ENCODE results near the gene SERPINA5. TPM values are rescaled to one million over a fixed set of nuclear protein-coding genes. Genes with fewer than 3 reads are reported as not detected.
A peak's percentile ranks its signal among the peaks of the same experiment; 100 is the strongest.

SERPINA5 gene
- total RNA-seq, 2 donors from 2014 or later, result 3.3 to 7.7 TPM

DNA sequence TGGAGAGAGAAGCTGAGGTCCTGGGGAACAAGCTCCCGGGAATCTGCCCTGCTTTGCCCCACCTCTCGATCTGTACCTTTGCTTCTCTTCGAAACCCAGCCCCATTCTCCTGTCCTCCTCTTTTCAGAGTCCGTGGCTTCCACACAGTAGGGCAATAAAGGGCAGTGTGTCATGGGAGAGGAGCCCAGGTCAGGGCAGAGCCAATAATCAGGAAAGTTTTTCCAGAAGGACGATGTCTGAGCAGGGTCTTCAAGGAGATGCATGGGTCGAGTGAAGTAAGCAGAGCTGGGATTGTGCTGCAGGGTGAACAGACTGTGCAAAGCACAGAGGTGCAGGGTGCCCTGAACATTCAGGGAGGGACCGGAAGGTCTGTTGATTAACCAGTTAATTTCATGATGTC, 42.0 kb upstream of the SERPINA5 start:
- peak; percentile 43 for DNase-seq (ENCODE audit: low spot score)
- H3K27ac ChIP-seq, result no peak overlapping the region
- TF ChIP-seq, protein P1, sequence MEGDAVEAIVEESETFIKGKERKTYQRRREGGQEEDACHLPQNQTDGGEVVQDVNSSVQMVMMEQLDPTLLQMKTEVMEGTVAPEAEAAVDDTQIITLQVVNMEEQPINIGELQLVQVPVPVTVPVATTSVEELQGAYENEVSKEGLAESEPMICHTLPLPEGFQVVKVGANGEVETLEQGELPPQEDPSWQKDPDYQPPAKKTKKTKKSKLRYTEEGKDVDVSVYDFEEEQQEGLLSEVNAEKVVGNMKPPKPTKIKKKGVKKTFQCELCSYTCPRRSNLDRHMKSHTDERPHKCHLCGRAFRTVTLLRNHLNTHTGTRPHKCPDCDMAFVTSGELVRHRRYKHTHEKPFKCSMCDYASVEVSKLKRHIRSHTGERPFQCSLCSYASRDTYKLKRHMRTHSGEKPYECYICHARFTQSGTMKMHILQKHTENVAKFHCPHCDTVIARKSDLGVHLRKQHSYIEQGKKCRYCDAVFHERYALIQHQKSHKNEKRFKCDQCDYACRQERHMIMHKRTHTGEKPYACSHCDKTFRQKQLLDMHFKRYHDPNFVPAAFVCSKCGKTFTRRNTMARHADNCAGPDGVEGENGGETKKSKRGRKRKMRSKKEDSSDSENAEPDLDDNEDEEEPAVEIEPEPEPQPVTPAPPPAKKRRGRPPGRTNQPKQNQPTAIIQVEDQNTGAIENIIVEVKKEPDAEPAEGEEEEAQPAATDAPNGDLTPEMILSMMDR (IDR thresholded peaks at IDR 0.05), result no peak
- H3K36me3 ChIP-seq, result no peaks in the 10 kb centered on the region
- no peak overlapping the region for H3K4me3 ChIP-seq
- H3K9me3 ChIP-seq, result no peaks in the 10 kb centered on the region
- peaks cover 0 to 8% of the 10 kb centered on the region in 2 donors for H3K4me1 ChIP-seq
- H3K27me3 ChIP-seq, result no peaks in the 10 kb centered on the region

DNA sequence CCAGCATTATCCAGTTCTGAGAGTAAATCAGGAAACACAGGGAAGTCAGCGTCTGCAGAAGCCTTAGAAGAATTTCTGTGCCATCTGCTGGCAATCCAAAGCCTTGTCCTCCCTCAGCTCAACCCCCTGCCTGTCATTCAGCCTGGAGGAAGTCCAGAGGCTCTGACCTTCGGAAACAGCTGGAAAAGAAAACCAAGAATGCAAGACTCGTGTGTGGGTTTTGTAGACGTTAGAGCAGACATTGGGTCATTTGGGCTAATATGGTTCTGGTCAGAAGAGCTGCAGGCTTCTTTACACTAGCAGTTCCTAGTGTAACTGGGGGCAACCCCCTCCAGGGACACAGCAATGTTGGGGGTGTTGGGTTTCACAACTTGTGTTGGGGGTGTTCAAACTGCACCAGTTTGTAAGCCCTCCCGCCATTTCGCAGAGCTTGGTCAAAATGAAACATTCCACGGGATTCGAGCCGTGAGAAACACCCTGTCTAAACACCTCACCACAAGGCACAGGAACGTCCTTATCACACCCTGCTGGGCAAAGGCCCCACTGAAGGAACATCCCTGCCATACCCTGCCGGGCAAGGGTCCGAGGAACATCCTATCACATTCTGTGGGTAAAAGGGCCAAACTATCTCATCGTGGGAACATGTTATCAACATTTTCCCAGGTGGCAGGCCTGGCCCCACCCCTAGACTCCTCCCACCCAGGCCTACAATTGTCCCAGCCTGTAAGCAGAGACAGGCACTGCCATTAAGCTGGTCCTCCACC, 41.0 kb upstream of the SERPINA5 start:
- peak; percentile 56 for DNase-seq (ENCODE audit: low spot score)
- no peaks in the 10 kb centered on the region for H3K9me3 ChIP-seq
- peaks cover 0 to 8% of the 10 kb centered on the region in 2 donors for H3K4me1 ChIP-seq
- H3K27ac ChIP-seq, result no peak overlapping the region
- TF ChIP-seq, protein P1 (IDR thresholded peaks at IDR 0.05), result no peak
- H3K36me3 ChIP-seq, result no peaks in the 10 kb centered on the region
- no peak overlapping the region for H3K4me3 ChIP-seq
- no peaks in the 10 kb centered on the region for H3K27me3 ChIP-seq

DNA sequence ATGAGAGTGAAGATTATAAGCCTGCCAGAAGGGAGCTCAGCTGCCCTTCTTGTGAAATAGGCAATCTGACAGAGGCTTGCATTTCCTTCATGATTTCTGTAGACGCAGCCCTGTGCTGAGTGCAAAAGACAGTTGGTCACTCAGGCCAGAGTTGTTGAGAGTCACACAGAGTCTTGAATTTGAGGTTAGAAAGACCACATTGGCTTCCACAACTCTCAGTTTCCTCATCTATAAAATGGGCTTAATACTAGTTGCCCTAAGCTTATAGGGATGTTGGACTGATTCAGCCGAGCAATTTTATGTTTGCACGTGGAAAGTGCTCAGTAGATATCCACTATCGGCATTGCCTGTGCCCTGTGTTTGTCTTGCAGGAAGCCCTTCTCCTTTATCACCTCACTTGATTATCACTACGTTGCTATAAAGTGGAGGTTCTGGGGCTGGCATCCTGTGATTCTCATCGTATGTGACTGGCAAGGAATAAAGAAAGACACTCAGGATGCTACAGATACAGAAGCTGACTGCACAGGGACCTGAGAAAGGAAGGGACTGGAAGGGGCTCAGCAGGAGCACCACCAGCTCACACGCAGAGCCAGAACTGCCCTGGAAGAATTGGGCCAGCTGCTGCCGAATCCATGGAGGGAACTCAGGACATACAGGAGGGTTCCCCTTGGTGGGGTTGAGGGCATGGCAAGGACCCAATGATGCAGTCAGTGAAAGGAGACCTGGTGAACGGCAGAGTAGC, 39.8 kb upstream of the SERPINA5 start:
- peaks cover 0 to 8% of the 10 kb centered on the region in 2 donors for H3K4me1 ChIP-seq
- DNase-seq (ENCODE audit: low spot score), result peak; percentile 26
- H3K27me3 ChIP-seq, result no peaks in the 10 kb centered on the region
- H3K4me3 ChIP-seq, result no peak overlapping the region
- no peak overlapping the region for H3K27ac ChIP-seq
- H3K9me3 ChIP-seq, result peaks cover 0 to 2% of the 10 kb centered on the region in 2 donors
- TF ChIP-seq, protein P1 (IDR thresholded peaks at IDR 0.05), result no peak
- no peaks in the 10 kb centered on the region for H3K36me3 ChIP-seq

DNA sequence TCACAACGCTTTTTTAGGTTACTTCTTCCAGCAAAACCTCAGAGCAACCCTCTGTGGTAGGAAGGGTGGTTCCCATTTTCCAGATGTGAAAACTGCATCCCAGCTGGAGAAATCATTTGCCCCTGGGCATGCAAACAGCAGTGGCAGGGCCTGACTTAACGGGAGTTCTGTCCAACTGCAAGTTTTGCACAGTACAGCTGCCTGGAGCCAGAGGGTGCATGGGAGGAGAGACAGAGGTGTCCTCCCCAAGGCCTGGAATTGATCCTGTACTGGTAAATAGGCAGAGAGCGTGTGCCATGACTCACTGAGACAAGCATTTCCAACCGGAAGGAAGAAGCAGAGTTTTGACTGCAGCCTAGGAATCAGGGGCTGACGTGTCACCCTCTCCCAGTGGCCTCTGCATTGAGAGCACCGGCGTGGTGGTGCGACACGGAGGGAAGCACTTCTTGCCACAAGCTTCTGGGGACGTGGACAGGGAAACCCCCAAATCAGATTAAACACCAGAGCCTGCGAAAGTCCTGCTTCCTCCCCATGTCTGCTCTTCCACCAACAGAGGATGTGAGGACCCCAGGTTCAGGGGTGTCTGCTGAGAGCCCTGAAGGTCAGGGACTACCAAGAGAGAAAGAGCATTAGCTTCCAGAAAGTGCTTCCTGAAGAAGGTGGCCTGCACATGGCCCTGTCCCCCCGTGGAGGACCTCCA, 39.0 kb upstream of the SERPINA5 start:
- Histone ChIP-seq H3K4me1 (peaks cover 0 to 8% of the 10 kb centered on the region in 2 donors), H3K27me3 (no peaks in the 10 kb centered on the region), H3K9me3 (peaks cover 0 to 4% of the 10 kb centered on the region in 2 donors), H3K27ac (no peak overlapping the region), H3K36me3 (no peaks in the 10 kb centered on the region), H3K4me3 (no peak overlapping the region)
- TF ChIP-seq, protein P1 (IDR thresholded peaks at IDR 0.05), result no peak
- DNase-seq (ENCODE audit: low spot score), result peak; percentile 34

DNA sequence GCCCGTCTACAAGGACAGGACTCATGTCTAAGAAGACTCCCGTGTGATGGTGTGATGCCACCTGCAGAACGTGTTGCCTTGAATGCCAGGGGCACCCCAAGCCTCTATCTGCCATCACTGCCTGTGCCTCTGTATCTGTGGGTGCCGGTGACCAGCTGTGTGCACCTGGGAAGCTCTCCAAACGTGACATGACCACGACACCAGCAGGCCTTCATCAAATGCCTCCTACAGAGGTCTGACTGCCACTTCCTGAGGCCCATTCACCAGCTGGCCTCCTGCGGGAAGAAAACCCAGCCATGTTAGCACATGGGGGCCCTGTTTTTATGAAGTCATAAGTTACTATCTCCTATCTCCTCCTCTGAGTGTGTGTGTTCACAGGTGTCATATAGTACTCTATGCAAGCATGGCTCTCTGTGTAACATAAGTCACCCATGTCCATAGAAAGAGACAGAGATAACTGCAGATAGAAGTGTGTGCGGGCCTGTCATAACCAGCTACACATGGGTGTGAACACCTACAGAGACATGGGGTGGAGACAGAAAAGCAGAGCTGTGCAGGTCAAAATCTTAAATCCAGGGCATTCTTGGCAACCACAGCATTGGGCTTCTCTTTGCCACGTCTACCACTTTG, 38.3 kb upstream of the SERPINA5 start:
- H3K27me3 ChIP-seq, result no peaks in the 10 kb centered on the region
- H3K4me1 ChIP-seq, result peaks cover 0 to 8% of the 10 kb centered on the region in 2 donors
- H3K36me3 ChIP-seq, result no peaks in the 10 kb centered on the region
- TF ChIP-seq, protein P1 (IDR thresholded peaks at IDR 0.05), result no peak
- H3K4me3 ChIP-seq, result no peak overlapping the region
- peaks cover 0 to 4% of the 10 kb centered on the region in 2 donors for H3K9me3 ChIP-seq
- DNase-seq (ENCODE audit: low spot score), result peak; percentile 42
- H3K27ac ChIP-seq, result no peak overlapping the region
